Mucosa of descending colon (tissue), 3 donors: Measurements from ENCODE around the gene IZUMO1. TPM values are rescaled to one million over a fixed set of nuclear protein-coding genes. Genes with fewer than 3 reads are reported as not detected.
"Not testable (repeated sequence)": the region's sequence is repeated elsewhere in the genome, so short reads cannot be mapped to it uniquely, and the experiment has no call there.

ENCODE experiments used
- ATAC-seq: fragments of 200-7000 bp; cut with Tn5 transposase; one replicate; pipeline ENCODE4 v1.9.1; 2020; ENCODE audit warnings: mild to moderate bottlenecking, moderate library complexity
- DNase-seq, 3 donors: peaks; one replicate each; pipeline ENCODE4 v3.0.0-alpha.2; 2020
- H3K36me3 ChIP-seq: fragments of 200-600 bp; one replicate; pipeline ENCODE4 v1.8.0; 2021; ENCODE audit warnings: low read depth, mild to moderate bottlenecking
- H3K4me1 ChIP-seq: fragments of 200-600 bp; one replicate; pipeline ENCODE4 v1.8.0; 2021; ENCODE audit warnings: low read depth, mild to moderate bottlenecking
- H3K4me3 ChIP-seq: fragments of 200-600 bp; one replicate; pipeline ENCODE4 v1.8.0; 2021; ENCODE audit warnings: mild to moderate bottlenecking
- H3K9me3 ChIP-seq: fragments of 200-600 bp; one replicate; pipeline ENCODE4 v1.8.0; 2021; ENCODE audit warnings: mild to moderate bottlenecking
- intact Hi-C, 2 donors: fragments of 100-400 bp; cut with DNase I in 1 of 2; cut with micrococcal nuclease in 1 of 2; formaldehyde crosslinking; loops; one replicate each; pipeline versions ENCODE4 v1.11.0 to v1.11.1; 2022; cut with DNase I, micrococcal nuclease
- long read RNA-seq, 2 donors: library from polyadenylated mRNA; unstranded; transcript quantifications; one replicate each; pipeline ENCODE4 v2.0.0, GENCODE V29; 2019 to 2021
- total RNA-seq, 3 donors: library from RNA; stranded (reverse); fragmentation: NEBNext Ultra II Directional in 2 of 3; extraction: Animal tissue kit (Norgen Biotek cat#: 25700) in 2 of 3; gene quantifications; one replicate each; pipeline versions ENCODE4 v1.2.1 to v1.2.4, GENCODE V29; 2021 to 2023
- TF ChIP-seq, protein P1 (sequence below): fragments of 200-600 bp; IDR thresholded peaks from one replicate; pipeline ENCODE4 v1.8.0; 2022; ENCODE audit warnings: antibody characterized with exemption, mild to moderate bottlenecking
- donor health status: DM: no; HTN: no; CAD: no; lungs with moderate emphysema.
- donor health status: DM: no; HTN: no; CAD: no.
- donor health status: DM: no; HTN: yes; CAD: no.

The IZUMO1 gene
- not detected for total RNA-seq
- long read RNA-seq, donor 1: 0 reads
- long read RNA-seq, donor 2: 0 reads

DNA sequence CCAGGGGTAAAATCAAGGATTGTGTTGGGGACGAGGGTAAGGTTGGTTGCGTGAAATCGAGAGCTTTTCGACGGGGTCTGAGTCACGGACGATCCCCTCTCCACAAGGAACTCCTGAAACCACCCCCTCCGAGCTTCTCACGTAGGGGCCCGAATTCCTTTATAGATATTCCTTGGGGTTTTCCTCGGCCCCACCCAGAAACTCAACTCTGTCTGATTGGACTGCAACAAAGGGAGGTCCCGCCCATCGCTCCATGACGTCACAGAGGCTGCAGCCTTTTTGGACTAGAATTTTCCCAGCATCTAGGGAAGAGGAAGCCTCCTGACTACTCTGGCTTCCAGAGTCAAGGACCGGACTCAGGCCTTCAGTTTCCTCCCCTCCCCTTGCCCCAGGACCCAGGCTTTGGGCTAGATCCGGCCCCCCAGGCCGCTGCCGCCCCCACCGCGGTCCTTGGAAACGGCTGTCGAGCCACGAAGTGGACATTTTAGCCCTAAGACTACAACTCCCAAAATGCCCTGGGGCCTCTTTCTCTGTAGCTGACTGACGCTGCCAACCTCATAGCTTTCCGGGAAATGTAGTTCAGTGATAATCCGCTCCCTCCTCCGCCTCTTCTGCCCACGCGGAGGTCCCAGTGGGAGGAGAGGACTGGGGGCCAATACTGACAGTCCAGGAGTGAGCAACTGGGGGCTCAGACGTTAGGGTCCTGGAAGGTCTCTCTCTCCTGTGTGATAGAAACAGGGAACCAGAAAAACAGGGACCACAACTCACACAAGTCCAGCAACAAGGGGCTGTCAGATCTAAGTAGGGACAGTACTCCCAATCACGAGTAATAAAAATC, at the start of gene IZUMO1:
TSS of gene IZUMO1 (minus strand) at position 172 of the 838 bp plus-strand sequence. CDS start 1,050 bp downstream, outside the sequence.
- Histone ChIP-seq H3K9me3 (no peaks in the 10 kb centered on the region), H3K4me1 (no peaks in the 10 kb centered on the region), H3K4me3 (no peak within 1 kb of the TSS), H3K36me3 (no peaks in the 10 kb centered on the region)
- peak; percentile 68 for ATAC-seq
- intact Hi-C loops: no loop called here
- DNase-seq: peak in 2 of 3 donors; percentile 50 to 72
- TF ChIP-seq, protein P1, sequence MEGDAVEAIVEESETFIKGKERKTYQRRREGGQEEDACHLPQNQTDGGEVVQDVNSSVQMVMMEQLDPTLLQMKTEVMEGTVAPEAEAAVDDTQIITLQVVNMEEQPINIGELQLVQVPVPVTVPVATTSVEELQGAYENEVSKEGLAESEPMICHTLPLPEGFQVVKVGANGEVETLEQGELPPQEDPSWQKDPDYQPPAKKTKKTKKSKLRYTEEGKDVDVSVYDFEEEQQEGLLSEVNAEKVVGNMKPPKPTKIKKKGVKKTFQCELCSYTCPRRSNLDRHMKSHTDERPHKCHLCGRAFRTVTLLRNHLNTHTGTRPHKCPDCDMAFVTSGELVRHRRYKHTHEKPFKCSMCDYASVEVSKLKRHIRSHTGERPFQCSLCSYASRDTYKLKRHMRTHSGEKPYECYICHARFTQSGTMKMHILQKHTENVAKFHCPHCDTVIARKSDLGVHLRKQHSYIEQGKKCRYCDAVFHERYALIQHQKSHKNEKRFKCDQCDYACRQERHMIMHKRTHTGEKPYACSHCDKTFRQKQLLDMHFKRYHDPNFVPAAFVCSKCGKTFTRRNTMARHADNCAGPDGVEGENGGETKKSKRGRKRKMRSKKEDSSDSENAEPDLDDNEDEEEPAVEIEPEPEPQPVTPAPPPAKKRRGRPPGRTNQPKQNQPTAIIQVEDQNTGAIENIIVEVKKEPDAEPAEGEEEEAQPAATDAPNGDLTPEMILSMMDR: no peak

DNA sequence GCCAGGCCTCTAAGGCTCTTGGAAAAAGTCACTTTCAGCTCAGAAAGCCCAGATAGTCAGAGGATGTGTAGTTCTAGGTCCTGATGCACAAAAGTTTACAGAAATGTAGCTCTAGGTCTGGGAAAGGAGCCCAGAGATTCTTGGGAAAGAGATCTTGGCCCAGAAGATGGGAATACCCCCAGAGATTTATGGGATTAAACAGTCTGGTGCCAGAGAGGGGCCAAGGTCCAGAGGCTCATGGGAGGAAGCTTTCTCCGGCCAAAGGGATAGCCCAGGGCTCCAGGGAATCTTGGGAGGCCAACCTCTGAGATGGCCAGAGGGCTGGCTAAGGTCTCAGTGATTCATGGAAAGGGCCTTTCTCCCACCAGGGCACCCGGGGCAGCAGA, 49.0 kb upstream of the IZUMO1 start:
- intact Hi-C loops: loop anchor here (5.0 to 10.0 kb wide), 2 partner anchors 42 to 179 kb away; partner anchors contain the start of gene HSD17B14 (in 1 of the 2)
- TF ChIP-seq, protein P1: no peak
- H3K4me3 ChIP-seq: no peak overlapping the region
- ATAC-seq (peak; percentile 13), DNase-seq (peak in 1 of 3 donors; percentile 39)
- no peaks in the 10 kb centered on the region for H3K9me3 ChIP-seq
- H3K4me1 ChIP-seq: peaks cover 4% of the 10 kb centered on the region
- H3K36me3 ChIP-seq: no peaks in the 10 kb centered on the region

DNA sequence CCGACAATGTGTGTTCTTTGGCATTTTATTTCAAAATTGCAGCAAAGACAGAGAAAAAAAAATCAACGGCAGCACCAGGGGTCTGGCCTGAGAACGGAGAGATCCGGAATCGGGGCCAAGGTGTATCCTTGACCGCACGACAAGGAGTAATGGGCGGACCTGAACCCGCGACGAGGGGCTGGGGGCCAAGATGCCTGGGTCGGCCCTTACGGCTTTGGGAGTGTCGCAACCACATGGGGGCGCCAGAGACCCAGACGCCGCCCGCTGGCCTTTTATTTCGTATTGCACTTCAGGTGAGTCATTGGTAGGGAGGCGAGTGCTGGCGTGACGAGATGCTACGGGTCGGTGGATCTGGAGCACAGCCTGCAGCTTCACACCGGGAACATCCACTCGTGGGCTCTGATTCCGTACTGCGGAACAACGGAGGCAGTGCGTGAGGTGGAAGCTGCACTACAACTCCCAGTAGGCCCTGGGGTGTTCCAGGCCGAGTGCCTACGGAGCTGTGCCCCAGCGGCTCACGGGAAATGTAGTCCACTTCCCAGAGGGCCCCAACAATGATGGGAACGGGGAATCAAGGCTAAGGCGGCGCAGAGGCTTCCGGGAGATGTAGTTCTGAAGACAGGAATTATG, 48.5 kb upstream of the IZUMO1 start:
- Histone ChIP-seq H3K4me1 (peaks cover 4% of the 10 kb centered on the region), H3K4me3 (no peak overlapping the region), H3K36me3 (no peaks in the 10 kb centered on the region), H3K9me3 (no peaks in the 10 kb centered on the region)
- ATAC-seq (peak; percentile 98), DNase-seq (peak; percentile 90 to 92 (median 91))
- intact Hi-C loops: loop anchor here (5.0 to 10.0 kb wide), 2 partner anchors 42 to 180 kb away; partner anchors contain the start of gene HSD17B14 (in 1 of the 2)
- TF ChIP-seq, protein P1: peak; percentile 79

DNA sequence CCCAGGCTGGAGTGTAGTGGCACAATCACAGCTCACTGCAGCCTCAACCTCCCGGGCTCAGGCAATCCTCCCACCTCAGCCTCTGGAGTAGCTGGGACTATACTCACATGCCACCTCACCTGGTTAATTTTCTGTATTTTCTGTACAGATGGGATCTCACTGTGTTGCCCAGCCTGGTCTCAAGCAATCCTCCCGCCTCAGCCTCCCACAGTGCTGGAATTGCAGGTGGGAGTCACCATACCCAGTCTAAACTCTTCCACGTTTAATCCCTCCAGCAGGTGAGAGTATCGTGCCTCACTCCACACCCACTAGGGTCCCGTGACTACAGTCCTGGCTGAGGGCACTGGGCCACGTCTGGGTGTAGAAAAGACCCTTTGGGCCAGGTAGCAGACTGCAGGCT, 47.6 kb upstream of the IZUMO1 start:
- intact Hi-C loops: loop anchor here in 1 of 2 donors (5.0 to 10.0 kb wide), 2 partner anchors 43 to 181 kb away; partner anchors contain the start of gene HSD17B14
- DNase-seq (no peak), ATAC-seq (no peak)
- Histone ChIP-seq H3K4me3 (no peak overlapping the region), H3K9me3 (no peaks in the 10 kb centered on the region), H3K4me1 (peaks cover 4% of the 10 kb centered on the region), H3K36me3 (no peaks in the 10 kb centered on the region)
- TF ChIP-seq, protein P1: no peak

DNA sequence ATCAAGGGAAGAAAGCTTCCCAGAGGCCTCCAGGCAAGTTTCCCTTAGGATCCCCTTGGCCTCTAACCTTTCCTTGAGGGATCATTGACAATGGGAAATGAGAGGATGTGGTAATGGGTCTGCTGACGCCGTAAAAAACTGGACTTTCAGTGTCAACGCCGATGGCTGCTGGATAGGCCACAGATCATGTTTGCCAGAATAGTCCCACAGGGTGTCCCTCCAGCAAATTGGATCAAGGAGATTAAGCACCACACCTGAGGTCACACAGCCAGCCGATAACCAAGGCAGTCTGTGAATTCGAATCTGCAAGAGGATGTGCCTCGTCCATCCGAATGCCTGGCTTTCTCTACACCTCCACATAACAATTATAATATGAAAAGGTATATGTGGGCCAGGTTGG, 46.6 kb upstream of the IZUMO1 start:
- no peak overlapping the region for H3K4me3 ChIP-seq
- intact Hi-C loops: loop anchor here in 1 of 2 donors (5.0 to 10.0 kb wide), 2 partner anchors 44 to 182 kb away; partner anchors contain the start of gene HSD17B14
- no peak for ATAC-seq
- no peaks in the 10 kb centered on the region for H3K36me3 ChIP-seq
- TF ChIP-seq, protein P1: no peak
- no peaks in the 10 kb centered on the region for H3K9me3 ChIP-seq
- DNase-seq: no peak
- H3K4me1 ChIP-seq: peaks cover 4% of the 10 kb centered on the region

DNA sequence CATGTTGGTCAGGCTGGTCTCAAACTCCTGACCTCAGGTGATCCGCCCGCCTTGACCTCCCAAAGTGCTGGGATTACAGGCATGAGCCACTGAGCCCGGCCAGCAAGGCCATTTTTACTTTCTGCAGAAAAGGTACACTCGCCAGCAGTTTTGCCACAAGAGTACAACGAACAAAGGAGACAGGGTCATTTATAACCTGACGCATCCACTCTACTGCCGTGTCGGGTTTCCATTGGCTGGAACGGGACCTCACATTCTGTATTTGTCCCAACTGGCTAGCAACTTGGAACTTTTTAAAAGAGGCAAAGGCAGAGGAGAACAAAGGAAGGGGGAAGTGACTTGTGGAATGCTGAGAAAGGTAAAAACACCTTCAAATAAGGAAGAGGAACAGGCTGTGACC, 40.6 kb upstream of the IZUMO1 start:
- H3K4me1 ChIP-seq, intact Hi-C loops, H3K36me3 ChIP-seq, DNase-seq, ATAC-seq, H3K4me3 ChIP-seq, H3K9me3 ChIP-seq: not testable (repeated sequence)

DNA sequence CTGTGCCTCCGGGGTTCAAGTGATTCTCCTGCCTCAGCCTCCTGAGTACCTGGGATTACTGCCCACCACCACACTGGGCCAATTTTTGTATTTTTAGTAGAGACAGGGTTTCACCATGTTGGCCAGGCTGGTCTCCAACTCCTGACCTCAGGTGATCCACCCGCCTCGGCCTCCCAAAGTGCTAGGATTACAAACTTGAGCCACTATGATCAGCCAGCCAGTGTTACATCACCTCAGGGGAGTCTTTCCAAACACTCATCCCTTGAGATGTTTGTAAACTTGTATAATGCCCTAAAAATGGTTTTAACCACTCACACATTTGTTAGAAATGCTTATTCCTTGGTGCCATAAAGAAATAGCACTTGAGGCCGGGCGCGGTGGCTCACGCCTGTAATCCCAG, 39.7 kb upstream of the IZUMO1 start:
- DNase-seq, H3K9me3 ChIP-seq, H3K4me1 ChIP-seq, H3K36me3 ChIP-seq, ATAC-seq, intact Hi-C loops, H3K4me3 ChIP-seq: not testable (repeated sequence)
